Mesenchymal stem cell (in vitro differentiated cells and primary cell): Measurements from ENCODE around the gene GABBR2.
A peak's percentile ranks its signal among the peaks of the same experiment; 100 is the strongest.

ENCODE experiments used
- DNase-seq: peaks from one replicate; pipeline ENCODE4 v3.0.0-alpha.2; 2013
- H2AFZ ChIP-seq: one replicate; pipeline ENCODE4 v1.6.1; 2013; ENCODE audit warnings: low read depth, mild to moderate bottlenecking, control low read depth, inconsistent platforms, low read length, moderate library complexity
- H2AK5ac ChIP-seq: 2 replicates; pipeline ENCODE4 v1.6.1; 2013; ENCODE audit warnings: low read length, moderate library complexity, mild to moderate bottlenecking, inconsistent platforms; ENCODE audit not compliant: severe bottlenecking
- H2BK120ac ChIP-seq: one replicate; pipeline ENCODE4 v1.6.1; 2013; ENCODE audit warnings: low read depth, mild to moderate bottlenecking, inconsistent platforms, low read length, moderate library complexity
- H2BK12ac ChIP-seq, 2 experiments: one replicate each; pipeline ENCODE4 v1.6.1; 2013; ENCODE audit warnings: inconsistent platforms in 2 of 2, low read length in 2 of 2, mild to moderate bottlenecking in 2 of 2, moderate library complexity in 2 of 2, control low read depth in 1 of 2
- H2BK15ac ChIP-seq: one replicate; pipeline ENCODE4 v1.6.1; 2013; ENCODE audit warnings: mild to moderate bottlenecking, low read depth, inconsistent platforms; ENCODE audit not compliant: poor library complexity, severe bottlenecking
- H2BK5ac ChIP-seq: 2 replicates; pipeline ENCODE4 v1.6.1; 2013; ENCODE audit warnings: low read depth, mild to moderate bottlenecking, low read length, control low read depth, inconsistent platforms; ENCODE audit not compliant: poor library complexity, severe bottlenecking
- H3K14ac ChIP-seq, 2 experiments: one replicate each; pipeline ENCODE4 v1.6.1; 2013; ENCODE audit warnings: inconsistent platforms in 2 of 2, low read length in 2 of 2, control low read depth in 1 of 2, mild to moderate bottlenecking in 1 of 2, moderate library complexity in 1 of 2
- H3K18ac ChIP-seq, 2 experiments: one replicate each; pipeline ENCODE4 v1.6.1; 2013; ENCODE audit warnings: inconsistent platforms in 2 of 2, low read length in 2 of 2, control low read depth in 1 of 2, low read depth in 1 of 2, mild to moderate bottlenecking in 1 of 2
- H3K23ac ChIP-seq, 2 experiments: one replicate each; pipeline ENCODE4 v1.6.1; 2013; ENCODE audit warnings: inconsistent platforms in 2 of 2, low read length in 2 of 2, mild to moderate bottlenecking in 2 of 2, moderate library complexity in 2 of 2, control low read depth in 1 of 2
- H3K27ac ChIP-seq: 2 replicates; pipeline ENCODE4 v1.5.1; 2013; ENCODE audit warnings: mild to moderate bottlenecking, moderate library complexity, low read length, control low read depth, inconsistent platforms; ENCODE audit not compliant: poor library complexity, severe bottlenecking
- H3K27me3 ChIP-seq, 2 experiments: 2 replicates each; pipeline versions ENCODE4 v1.6.1 to v1.7.0; 2013; ENCODE audit warnings: low read length in 2 of 2, mild to moderate bottlenecking in 2 of 2, moderate library complexity in 2 of 2, control low read depth in 1 of 2, inconsistent platforms in 1 of 2; ENCODE audit not compliant: control insufficient read depth in 1 of 2, insufficient read depth in 1 of 2
- H3K36me3 ChIP-seq, 2 experiments: 2 replicates each; pipeline versions ENCODE4 v1.6.1 to v1.7.0; 2013; ENCODE audit warnings: low read length in 2 of 2, control low read depth in 1 of 2, inconsistent platforms in 1 of 2, low read depth in 1 of 2, mild to moderate bottlenecking in 1 of 2; ENCODE audit not compliant: insufficient read depth in 2 of 2, control insufficient read depth in 1 of 2
- H3K4ac ChIP-seq, 2 experiments: one replicate each; pipeline ENCODE4 v1.6.1; 2013; ENCODE audit warnings: inconsistent platforms in 2 of 2, low read length in 2 of 2, mild to moderate bottlenecking in 2 of 2, moderate library complexity in 2 of 2, control low read depth in 1 of 2, low read depth in 1 of 2
- H3K4me1 ChIP-seq: 2 replicates; pipeline ENCODE4 v1.6.1; 2013; ENCODE audit warnings: low read depth, low read length, control low read depth; ENCODE audit not compliant: control insufficient read depth, insufficient read depth
- H3K4me2 ChIP-seq: 2 replicates; pipeline ENCODE4 v1.6.1; 2013; ENCODE audit warnings: low read length, mild to moderate bottlenecking, inconsistent platforms; ENCODE audit not compliant: poor library complexity, severe bottlenecking
- H3K4me3 ChIP-seq, 2 experiments: 2 replicates each; pipeline versions ENCODE4 v1.5.1 to v1.7.0; 2013; ENCODE audit warnings: low read length in 2 of 2, mild to moderate bottlenecking in 2 of 2, control low read depth in 1 of 2, low read depth in 1 of 2; ENCODE audit not compliant: insufficient read depth in 1 of 2
- H3K79me1 ChIP-seq: replicated peaks from 2 replicates; pipeline ENCODE4 v1.6.1; 2013; ENCODE audit warnings: mild to moderate bottlenecking, control low read depth, low read length, inconsistent platforms; ENCODE audit not compliant: poor library complexity, severe bottlenecking
- H3K9ac ChIP-seq: 2 replicates; pipeline ENCODE4 v1.7.0; 2013; ENCODE audit warnings: mild to moderate bottlenecking, low read length, moderate library complexity
- H3K9me3 ChIP-seq: 2 replicates; pipeline ENCODE4 v1.7.0; 2013; ENCODE audit warnings: mild to moderate bottlenecking, low read length; ENCODE audit not compliant: control insufficient read depth
- H4K8ac ChIP-seq: one replicate; pipeline ENCODE4 v1.6.1; 2013; ENCODE audit warnings: inconsistent platforms, mild to moderate bottlenecking, low read length, moderate library complexity
- H4K91ac ChIP-seq: one replicate; pipeline ENCODE4 v1.6.1; 2013; ENCODE audit warnings: mild to moderate bottlenecking, low read length, inconsistent platforms
- WGBS: methylation state at CpG from one replicate; pipeline ENCODE4 v1.1.7; 2013; ENCODE audit warnings: mixed read lengths; 5-methylcytosine and 5-hydroxymethylcytosine counted together

GABBR2 gene

GRCh38 chr9:98491828-98492227 is 216.9 kb downstream of the GABBR2 start:
- Histone ChIP-seq H3K36me3 (no peaks in the 10 kb centered on the region), H3K9me3 (peaks cover 7% of the 10 kb centered on the region), H3K4ac (no peak overlapping the region), H2BK15ac (no peak overlapping the region), H2AK5ac (no peak overlapping the region), H3K9ac (no peak overlapping the region), H2AFZ (no peak overlapping the region), H3K79me1 (no peaks in the 10 kb centered on the region), H3K23ac (no peak overlapping the region), H3K4me3 (no peak overlapping the region), H2BK120ac (no peak overlapping the region), H3K27ac (no peak overlapping the region), H3K14ac (no peak overlapping the region), H3K27me3 (peaks cover 0 to 5% of the 10 kb centered on the region in 2 experiments), H4K91ac (no peak overlapping the region), H3K4me1 (peaks cover 8% of the 10 kb centered on the region), H2BK12ac (no peak overlapping the region), H3K18ac (no peak overlapping the region), H2BK5ac (no peak overlapping the region), H4K8ac (no peak overlapping the region), H3K4me2 (no peak overlapping the region)
- WGBS, result 17% methylated on average over 3 of the region's 3 CpGs
- DNase-seq, result peak; percentile 60

- H3K9ac ChIP-seq, result no peak overlapping the region
- no peak overlapping the region for H2AFZ ChIP-seq
- H3K23ac ChIP-seq, result no peak overlapping the region
- H2BK12ac ChIP-seq, result no peak overlapping the region
- no peak overlapping the region for H2BK5ac ChIP-seq
- no peak overlapping the region for H2BK15ac ChIP-seq
- H3K14ac ChIP-seq, result no peak overlapping the region
- no peak for DNase-seq
- H3K27me3 ChIP-seq, result peaks cover 0 to 4% of the 10 kb centered on the region in 2 experiments
- peaks cover 8% of the 10 kb centered on the region for H3K4me1 ChIP-seq
- H3K4ac ChIP-seq, result no peak overlapping the region
- H4K91ac ChIP-seq, result no peak overlapping the region
- H3K4me3 ChIP-seq, result no peak overlapping the region
- H3K4me2 ChIP-seq, result no peak overlapping the region
- H3K79me1 ChIP-seq, result no peaks in the 10 kb centered on the region
- no peak overlapping the region for H3K18ac ChIP-seq
- 50% methylated on average over 1 of the region's 3 CpGs for WGBS
- no peak overlapping the region for H4K8ac ChIP-seq
- H3K36me3 ChIP-seq, result no peaks in the 10 kb centered on the region
- H3K9me3 ChIP-seq, result peaks cover 7% of the 10 kb centered on the region
- no peak overlapping the region for H3K27ac ChIP-seq
- no peak overlapping the region for H2BK120ac ChIP-seq
- H2AK5ac ChIP-seq, result no peak overlapping the region
Observed at GRCh38 chr9:98491231-98491651, 217.5 kb downstream of the GABBR2 start.

GRCh38 chr9:98488571-98489312 is 220.0 kb downstream of the GABBR2 start:
- H2AFZ ChIP-seq, result peak overlapping the region; percentile 16
- H4K91ac ChIP-seq, result no peak overlapping the region
- H3K27ac ChIP-seq, result peak overlapping the region; percentile 54
- peak overlapping the region in 1 of 2 experiments; percentile 28 for H3K18ac ChIP-seq
- H2BK5ac ChIP-seq, result no peak overlapping the region
- H2BK120ac ChIP-seq, result no peak overlapping the region
- no peaks in the 10 kb centered on the region for H3K36me3 ChIP-seq
- no peak overlapping the region for H3K9ac ChIP-seq
- H3K4ac ChIP-seq, result no peak overlapping the region
- no peak overlapping the region for H2BK15ac ChIP-seq
- H3K4me2 ChIP-seq, result no peak overlapping the region
- no peak overlapping the region for H3K4me3 ChIP-seq
- peak overlapping the region in 1 of 2 experiments; percentile 32 for H2BK12ac ChIP-seq
- DNase-seq, result peak; percentile 90
- no peaks in the 10 kb centered on the region for H3K79me1 ChIP-seq
- H3K23ac ChIP-seq, result peak overlapping the region in 1 of 2 experiments; percentile 27
- peak overlapping the region; percentile 74 for H2AK5ac ChIP-seq
- H4K8ac ChIP-seq, result peak overlapping the region; percentile 79
- peaks cover 14% of the 10 kb centered on the region for H3K4me1 ChIP-seq
- no peak overlapping the region for H3K14ac ChIP-seq
- 12% methylated on average over 6 of the region's 8 CpGs for WGBS
- peaks cover 5% of the 10 kb centered on the region for H3K9me3 ChIP-seq
- peaks cover 0 to 18% of the 10 kb centered on the region in 2 experiments for H3K27me3 ChIP-seq

GRCh38 chr9:98485706-98486105 is 223.0 kb downstream of the GABBR2 start:
- no peak overlapping the region for H2AK5ac ChIP-seq
- H3K27ac ChIP-seq, result no peak overlapping the region

More at GRCh38 chr9:98485706-98486105, 223.0 kb downstream of the GABBR2 start:
- Histone ChIP-seq H2AFZ (no peak overlapping the region), H3K14ac (no peak overlapping the region), H3K4me3 (no peak overlapping the region), H2BK12ac (no peak overlapping the region), H3K9me3 (no peaks in the 10 kb centered on the region), H2BK5ac (no peak overlapping the region), H3K79me1 (no peaks in the 10 kb centered on the region), H3K4me2 (no peak overlapping the region), H2BK120ac (no peak overlapping the region), H3K23ac (no peak overlapping the region), H4K8ac (no peak overlapping the region), H3K27me3 (peaks cover 0 to 37% of the 10 kb centered on the region in 2 experiments), H3K4ac (no peak overlapping the region), H3K18ac (no peak overlapping the region), H3K4me1 (peaks cover 12% of the 10 kb centered on the region), H4K91ac (no peak overlapping the region), H2BK15ac (no peak overlapping the region), H3K9ac (no peak overlapping the region), H3K36me3 (no peaks in the 10 kb centered on the region)
- no peak for DNase-seq
- 62% methylated on average over 4 of the region's 4 CpGs for WGBS
